Raji (cell line): ENCODE data around the gene RNPEP.
A peak's percentile ranks its signal among the peaks of the same experiment; 100 is the strongest.

Experiments used
- POLR2A ChIP-seq: IDR thresholded peaks from 2 replicates; pipeline ENCODE4 v1.6.1; 2011; ENCODE audit warnings: low read depth, low read length, control low read depth; ENCODE audit not compliant: insufficient read depth

Gene RNPEP, protein sequence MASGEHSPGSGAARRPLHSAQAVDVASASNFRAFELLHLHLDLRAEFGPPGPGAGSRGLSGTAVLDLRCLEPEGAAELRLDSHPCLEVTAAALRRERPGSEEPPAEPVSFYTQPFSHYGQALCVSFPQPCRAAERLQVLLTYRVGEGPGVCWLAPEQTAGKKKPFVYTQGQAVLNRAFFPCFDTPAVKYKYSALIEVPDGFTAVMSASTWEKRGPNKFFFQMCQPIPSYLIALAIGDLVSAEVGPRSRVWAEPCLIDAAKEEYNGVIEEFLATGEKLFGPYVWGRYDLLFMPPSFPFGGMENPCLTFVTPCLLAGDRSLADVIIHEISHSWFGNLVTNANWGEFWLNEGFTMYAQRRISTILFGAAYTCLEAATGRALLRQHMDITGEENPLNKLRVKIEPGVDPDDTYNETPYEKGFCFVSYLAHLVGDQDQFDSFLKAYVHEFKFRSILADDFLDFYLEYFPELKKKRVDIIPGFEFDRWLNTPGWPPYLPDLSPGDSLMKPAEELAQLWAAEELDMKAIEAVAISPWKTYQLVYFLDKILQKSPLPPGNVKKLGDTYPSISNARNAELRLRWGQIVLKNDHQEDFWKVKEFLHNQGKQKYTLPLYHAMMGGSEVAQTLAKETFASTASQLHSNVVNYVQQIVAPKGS

GRCh38 chr1:201982623-201983379 lies at the start of gene RNPEP:
TSS of gene RNPEP (plus strand) at chr1:201982648. CDS start at chr1:201982667, 19 bp downstream.
- peak; percentile 77 for TF ChIP-seq POLR2A

GRCh38 chr1:201933840-201934430 lies 48.5 kb upstream of the RNPEP start:
- TF ChIP-seq POLR2A, result no peak

- no peak for TF ChIP-seq POLR2A
Observed at GRCh38 chr1:201937624-201938213, 44.7 kb upstream of the RNPEP start.

DNA sequence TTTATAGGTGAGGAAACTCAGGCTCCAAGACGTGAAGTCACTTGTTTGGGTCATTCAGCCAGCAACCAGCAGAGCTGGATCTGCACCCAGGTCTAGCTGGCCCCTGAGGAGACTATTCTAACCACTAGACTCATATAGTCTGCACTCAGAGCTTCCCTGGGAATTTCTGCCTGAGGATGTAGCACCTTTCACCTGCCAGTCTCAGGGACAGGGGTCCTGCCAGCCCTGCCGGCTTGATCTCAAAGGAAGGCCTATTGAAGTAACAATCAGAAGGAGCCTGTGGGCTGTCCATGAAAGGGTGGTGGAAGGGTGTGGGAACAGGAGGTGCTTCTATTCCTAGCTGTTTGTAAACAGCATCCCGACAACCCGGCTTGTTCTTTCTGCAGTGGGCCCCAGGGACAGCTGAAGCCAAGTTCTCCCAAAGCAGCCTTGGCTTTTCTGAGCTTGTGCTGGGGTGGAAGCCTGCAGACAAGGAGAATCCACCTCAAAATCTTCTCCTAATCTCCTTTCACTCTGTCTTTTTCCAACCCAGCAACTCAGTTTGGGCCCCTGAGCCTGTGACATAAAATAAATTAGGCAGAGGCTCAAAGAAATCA lies 43.9 kb upstream of the RNPEP start:
- TF ChIP-seq POLR2A, result no peak

DNA sequence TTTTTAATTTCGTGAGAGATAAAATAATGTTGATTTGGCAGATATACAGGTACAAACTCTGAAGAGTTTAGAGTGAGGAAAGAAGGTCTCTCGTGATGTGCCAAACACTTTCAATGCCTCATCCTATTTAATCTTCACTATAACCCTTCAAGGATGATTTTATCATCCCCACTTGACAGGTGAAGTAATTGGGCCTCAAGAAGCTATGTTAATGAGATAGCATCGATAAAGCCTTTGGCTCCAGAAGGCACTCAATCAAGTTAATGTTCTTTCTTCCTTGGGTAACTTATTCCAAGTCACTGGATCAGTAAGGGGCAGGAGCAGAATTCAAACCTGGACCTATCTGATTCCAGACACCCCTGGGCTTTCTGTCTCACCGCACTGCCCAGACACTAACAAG lies 43.3 kb upstream of the RNPEP start:
- no peak for TF ChIP-seq POLR2A

DNA sequence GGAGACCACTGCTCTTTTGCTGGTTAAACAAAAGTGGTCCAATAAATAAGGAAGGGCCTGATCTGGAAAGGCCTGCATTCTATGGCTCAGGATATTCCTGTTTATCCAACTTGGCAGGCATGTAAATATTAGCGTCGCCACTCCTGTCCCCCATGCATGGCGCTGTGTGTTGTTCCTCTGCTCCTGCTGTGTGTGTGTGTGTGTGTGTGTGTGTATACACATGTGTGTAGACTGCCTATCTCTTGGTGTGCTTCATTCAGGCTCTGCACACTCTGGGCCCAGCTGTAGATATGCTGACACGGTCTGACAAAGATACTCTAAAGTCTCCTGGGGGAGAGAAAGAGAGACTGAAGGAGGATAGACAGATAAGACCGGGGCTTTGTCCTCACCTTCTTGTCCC lies 42.9 kb upstream of the RNPEP start:
- no peak for TF ChIP-seq POLR2A

DNA sequence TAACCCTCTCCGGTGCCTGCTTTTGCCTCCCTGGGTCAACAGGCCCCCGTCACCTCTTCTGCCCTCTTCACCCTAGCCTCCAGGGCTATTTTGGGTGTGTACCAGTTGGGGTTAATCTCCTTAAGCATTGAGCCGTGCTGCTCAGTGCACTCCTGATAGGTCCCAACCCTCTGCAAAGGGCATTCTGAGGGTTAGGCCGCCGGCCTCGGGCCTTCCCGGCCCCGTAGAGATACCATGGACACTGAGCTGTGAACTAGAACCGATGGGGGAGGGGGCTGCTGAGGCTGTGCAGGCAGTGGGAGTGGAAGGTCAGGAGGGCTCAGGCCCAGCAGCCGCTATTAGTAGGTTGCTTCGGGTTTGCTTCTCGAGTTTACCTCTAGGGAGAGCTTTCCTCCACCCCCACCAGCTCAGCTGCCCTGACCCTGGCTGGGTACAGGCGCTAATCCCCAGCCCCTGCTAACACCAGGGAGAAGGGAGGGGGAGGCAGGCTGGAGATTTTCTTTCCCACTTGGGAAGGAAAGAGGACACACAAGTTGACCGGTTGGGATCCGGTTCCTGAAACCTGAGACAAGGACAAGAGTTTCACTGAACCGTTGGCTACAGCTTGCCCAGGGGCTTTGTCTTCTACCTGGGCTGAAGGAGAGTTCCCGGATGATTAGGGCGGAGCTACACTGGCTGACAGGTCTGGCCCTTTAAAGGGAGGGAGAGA lies 40.9 kb upstream of the RNPEP start:
- no peak for TF ChIP-seq POLR2A

DNA sequence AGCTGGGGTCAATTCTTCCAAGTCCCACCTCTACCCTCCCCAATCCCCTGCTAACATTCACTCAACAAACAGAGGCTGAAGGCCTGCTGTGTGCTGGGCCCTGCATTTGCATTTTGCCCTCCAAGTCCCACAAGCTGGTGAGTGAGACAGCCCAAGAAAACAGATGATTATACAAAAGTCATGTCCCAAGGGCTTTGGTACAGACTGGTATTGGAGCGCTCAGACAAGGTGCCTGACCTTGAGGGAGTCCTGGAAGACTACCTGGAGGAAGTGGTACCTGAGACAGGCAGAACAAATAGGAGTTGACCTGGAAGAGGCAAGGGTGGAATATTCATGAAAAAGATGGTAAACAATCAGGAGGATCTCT lies 40.3 kb upstream of the RNPEP start:
- no peak for TF ChIP-seq POLR2A

DNA sequence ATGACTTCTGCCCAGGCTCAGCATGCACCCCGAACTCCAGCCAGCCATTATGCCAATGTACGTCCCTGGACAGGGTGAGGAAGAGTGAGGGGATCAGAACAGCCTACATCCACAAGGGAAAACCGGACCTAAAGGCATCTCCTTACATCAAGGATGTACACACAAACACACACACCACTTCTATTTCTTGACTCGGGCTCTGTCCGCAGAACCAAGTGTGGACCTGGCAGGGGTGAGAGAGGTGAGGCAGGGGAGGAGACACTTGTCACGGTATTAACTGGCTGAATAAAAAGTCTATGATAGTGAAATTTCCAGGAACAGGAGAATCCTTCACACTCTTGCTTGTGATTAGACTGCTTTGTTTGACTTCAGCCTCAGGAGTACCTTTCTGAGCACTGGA lies 38.4 kb upstream of the RNPEP start:
- no peak for TF ChIP-seq POLR2A

- TF ChIP-seq POLR2A, result no peak
Observed at GRCh38 chr1:201944639-201945038, 37.8 kb upstream of the RNPEP start.

DNA sequence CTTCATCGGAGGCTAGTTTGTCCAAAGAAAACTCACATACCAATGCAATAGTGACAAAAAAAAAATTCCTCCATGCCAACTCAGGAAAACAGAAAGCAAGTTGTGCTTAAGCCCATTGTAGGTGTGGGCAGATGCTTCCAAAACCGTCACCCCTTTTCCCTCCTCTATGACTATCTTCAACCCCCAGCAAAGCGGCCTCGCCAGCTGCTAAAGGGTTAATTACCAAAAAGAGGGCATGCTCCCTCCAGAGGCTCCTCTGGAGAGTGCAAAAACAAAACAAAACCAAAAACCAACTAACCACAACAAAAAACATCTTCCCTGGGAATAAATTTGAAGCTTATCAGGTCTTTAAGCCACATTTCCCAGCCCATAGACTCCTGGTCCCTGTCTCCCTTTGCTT lies 37.3 kb upstream of the RNPEP start:
- TF ChIP-seq POLR2A, result no peak

GRCh38 chr1:201945863-201946223 lies 36.6 kb upstream of the RNPEP start:
- no peak for TF ChIP-seq POLR2A

DNA sequence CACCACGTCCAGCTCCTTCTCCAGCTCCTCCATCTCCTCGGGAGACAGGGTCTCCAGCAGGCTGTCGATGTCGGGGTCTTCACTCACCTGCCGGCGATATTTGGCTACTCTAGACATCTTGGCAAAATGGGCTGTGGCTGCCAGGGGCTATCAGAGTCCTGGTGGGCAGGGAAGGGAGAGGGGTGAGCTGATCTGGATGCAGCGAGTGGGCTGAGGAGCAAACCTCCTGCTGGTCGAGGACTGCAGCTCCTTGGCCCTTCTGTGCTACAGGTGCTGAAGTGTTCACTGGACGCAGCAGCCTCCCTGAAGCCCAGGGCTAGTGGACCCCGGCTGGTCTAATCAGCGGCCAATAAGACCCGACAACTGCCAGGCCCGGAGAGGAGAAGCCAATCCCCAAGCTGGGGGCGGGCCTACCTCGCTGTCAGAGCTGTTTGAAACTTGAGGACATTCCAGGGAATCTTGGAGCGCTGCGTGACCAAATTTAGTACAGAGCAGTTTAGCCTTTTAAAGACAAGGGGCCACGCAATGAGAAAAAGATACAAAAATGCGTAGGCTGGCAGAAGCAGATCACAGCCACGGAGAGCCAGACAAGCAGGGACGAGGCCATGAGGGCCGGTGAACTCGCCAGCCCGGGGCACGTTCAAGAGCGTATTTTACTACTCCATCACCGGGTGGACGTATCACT lies 36.1 kb upstream of the RNPEP start, which contains the start of gene LMOD1:
LMOD1 (minus strand) TSS at position 325 of the 685 bp plus-strand sequence; CDS start at position 117, 208 bp downstream.
- TF ChIP-seq POLR2A, result no peak

- no peak for TF ChIP-seq POLR2A
Observed at GRCh38 chr1:201947697-201948008, 34.8 kb upstream of the RNPEP start.
